Measurements from ENCODE around the gene TEX10. TPM values are rescaled to one million over a fixed set of nuclear protein-coding genes. Genes with fewer than 3 reads are reported as not detected.

The TEX10 gene
- total RNA-seq, 4 donors from 2014 or later: 8.4 to 24.6 (median 19.3) TPM

- TF ChIP-seq POLR2A (IDR thresholded peaks at IDR 0.05): no peak
- TF ChIP-seq CTCF (IDR thresholded peaks at IDR 0.05): no peak
- intact Hi-C loops (cut with DNase I): loop anchor here (10.0 kb wide), 1 partner anchor 77 kb away; no protein-coding TSS in a partner anchor
- no peak overlapping the region for H3K4me3 ChIP-seq
- peaks cover 0 to 10% (median 3%) of the 10 kb centered on the region in 3 donors for H3K4me1 ChIP-seq
- WGBS, 2 donors: 46 to 57% methylated on average over 1 of the region's 1 CpG
- no peaks in the 10 kb centered on the region for H3K9me3 ChIP-seq
- no peak for DNase-seq
- H3K36me3 ChIP-seq: no peaks in the 10 kb centered on the region
- H3K27me3 ChIP-seq: no peaks in the 10 kb centered on the region
- H3K27ac ChIP-seq: no peak overlapping the region
Observed at GRCh38 chr9:100357501-100357900, 4.8 kb upstream of the TEX10 start.

- H3K4me3 ChIP-seq: no peak overlapping the region
- no peaks in the 10 kb centered on the region for H3K27me3 ChIP-seq
- peaks cover 3 to 26% (median 9%) of the 10 kb centered on the region in 3 donors for H3K4me1 ChIP-seq
- TF ChIP-seq CTCF (IDR thresholded peaks at IDR 0.05): no peak
- no peak for TF ChIP-seq POLR2A (IDR thresholded peaks at IDR 0.05)
- intact Hi-C loops (cut with DNase I): loop anchor here (10.0 kb wide), 1 partner anchor 79 kb away; no protein-coding TSS in a partner anchor
- 88 to 94% methylated on average over 2 of the region's 2 CpGs for WGBS, 2 donors
- no peak for DNase-seq
- no peak overlapping the region for H3K27ac ChIP-seq
- H3K9me3 ChIP-seq: no peaks in the 10 kb centered on the region
- H3K36me3 ChIP-seq: no peaks in the 10 kb centered on the region
Observed at GRCh38 chr9:100355561-100355960, 2.8 kb upstream of the TEX10 start.

GRCh38 chr9:100354121-100354800, 1.5 kb upstream of the TEX10 start:
- no peak overlapping the region for H3K4me3 ChIP-seq
- no peaks in the 10 kb centered on the region for H3K9me3 ChIP-seq
- no peaks in the 10 kb centered on the region for H3K27me3 ChIP-seq
- H3K36me3 ChIP-seq: no peaks in the 10 kb centered on the region
- 85 to 88% methylated on average over 2 of the region's 2 CpGs for WGBS, 2 donors
- no peak for TF ChIP-seq CTCF (IDR thresholded peaks at IDR 0.05)
- no peak for TF ChIP-seq POLR2A (IDR thresholded peaks at IDR 0.05)
- intact Hi-C loops (cut with DNase I): loop anchor here (10.0 kb wide), 1 partner anchor 81 kb away; no protein-coding TSS in a partner anchor
- no peak overlapping the region for H3K27ac ChIP-seq
- H3K4me1 ChIP-seq: peaks cover 3 to 39% (median 17%) of the 10 kb centered on the region in 3 donors
- no peak for DNase-seq

GRCh38 chr9:100352201-100352726, 478 bp downstream of the TEX10 start:
- Histone ChIP-seq H3K36me3 (peaks cover 0 to under 1% (median 0%) of the 10 kb centered on the region in 3 donors), H3K4me1 (peaks cover 3 to 40% (median 17%) of the 10 kb centered on the region in 3 donors), H3K27ac (peak overlapping the region; percentile 86 to 92 (median 87)), H3K9me3 (no peaks in the 10 kb centered on the region), H3K27me3 (no peaks in the 10 kb centered on the region), H3K4me3 (peak overlapping the region; percentile 88 to 97 (median 92))
- no peak for DNase-seq
- TF ChIP-seq CTCF (IDR thresholded peaks at IDR 0.05) (no peak), POLR2A (IDR thresholded peaks at IDR 0.05) (no peak)
- intact Hi-C loops (cut with DNase I): loop anchor here (10.0 kb wide), 1 partner anchor 83 kb away; no protein-coding TSS in a partner anchor
- WGBS, 2 donors: 0% methylated on average over 2 to 7 of the region's 43 CpGs

GRCh38 chr9:100351508-100351907, 1.2 kb downstream of the TEX10 start:
- WGBS, 2 donors: 19 to 31% methylated on average over 5 of the region's 5 CpGs
- intact Hi-C loops (cut with DNase I): loop anchor here (10.0 kb wide), 1 partner anchor 83 kb away; no protein-coding TSS in a partner anchor
- no peak for TF ChIP-seq CTCF (IDR thresholded peaks at IDR 0.05)
- TF ChIP-seq POLR2A (IDR thresholded peaks at IDR 0.05): no peak

More at GRCh38 chr9:100351508-100351907, 1.2 kb downstream of the TEX10 start:
- DNase-seq: no peak
- H3K27me3 ChIP-seq: no peaks in the 10 kb centered on the region
- peaks cover 0 to 8% (median 0%) of the 10 kb centered on the region in 3 donors for H3K36me3 ChIP-seq
- no peaks in the 10 kb centered on the region for H3K9me3 ChIP-seq
- peak overlapping the region in 3 of 4 donors; percentile 86 to 92 (median 88) for H3K27ac ChIP-seq
- peak overlapping the region; percentile 88 to 97 (median 92) for H3K4me3 ChIP-seq
- H3K4me1 ChIP-seq: peaks cover 3 to 46% (median 17%) of the 10 kb centered on the region in 3 donors

Measured in esophagus squamous epithelium (tissue), 5 donors.